Hepatocyte (in vitro differentiated cells): ENCODE data around the gene SPRYD3.

Experiments used
- EZH2 ChIP-seq: fragments of 200-600 bp; sonication (generic); IDR thresholded peaks from 2 replicates; pipeline ENCODE4 v1.6.1; 2016; ENCODE audit warnings: antibody characterized with exemption, mild to moderate bottlenecking, borderline replicate concordance
- EZH2phosphoT487 ChIP-seq: fragments of 200-600 bp; sonication (generic); IDR thresholded peaks from one replicate; pipeline ENCODE4 v1.6.1; 2018; ENCODE audit warnings: antibody characterized with exemption, mild to moderate bottlenecking, low read depth, moderate library complexity; ENCODE audit not compliant: unreplicated experiment, severe bottlenecking
- TF ChIP-seq, protein P1 (sequence below): fragments of 200-600 bp; sonication (generic); IDR thresholded peaks from 2 replicates; pipeline ENCODE4 v1.5.1; 2016; ENCODE audit warnings: antibody characterized with exemption, mild to moderate bottlenecking; ENCODE audit not compliant: poor library complexity

DNA sequence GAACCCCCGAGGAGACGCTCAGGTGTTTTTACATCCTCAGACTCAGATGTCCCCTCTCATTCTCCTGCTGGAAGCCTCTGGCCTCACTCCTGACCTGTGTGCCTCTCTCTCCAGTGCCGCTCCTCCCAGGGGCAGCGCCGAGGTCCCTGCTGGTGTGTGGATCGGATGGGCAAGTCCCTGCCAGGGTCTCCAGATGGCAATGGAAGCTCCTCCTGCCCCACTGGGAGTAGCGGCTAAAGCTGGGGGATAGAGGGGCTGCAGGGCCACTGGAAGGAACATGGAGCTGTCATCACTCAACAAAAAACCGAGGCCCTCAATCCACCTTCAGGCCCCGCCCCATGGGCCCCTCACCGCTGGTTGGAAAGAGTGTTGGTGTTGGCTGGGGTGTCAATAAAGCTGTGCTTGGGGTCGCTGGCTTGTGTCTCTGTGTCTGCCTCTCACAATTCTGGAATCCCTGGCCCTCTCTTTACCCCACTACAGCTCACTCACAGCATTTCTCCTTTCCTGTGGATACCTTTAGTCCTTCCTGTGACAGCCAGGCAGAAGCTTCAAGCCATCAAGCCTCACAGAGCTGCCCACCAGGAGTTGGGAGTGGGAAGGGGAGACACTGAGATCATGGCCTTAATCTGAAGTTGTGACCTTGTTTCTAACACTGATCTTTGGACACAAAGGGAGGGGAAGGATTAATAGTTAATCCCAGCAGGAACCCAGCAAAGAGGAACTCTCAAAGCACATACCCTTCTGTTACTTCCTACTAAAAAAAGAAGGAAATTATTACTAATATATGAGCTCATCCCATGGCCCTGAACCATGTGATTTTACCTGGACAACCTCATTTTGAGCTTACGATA lies 23.0 kb upstream of the SPRYD3 start:
- TF ChIP-seq, protein P1, sequence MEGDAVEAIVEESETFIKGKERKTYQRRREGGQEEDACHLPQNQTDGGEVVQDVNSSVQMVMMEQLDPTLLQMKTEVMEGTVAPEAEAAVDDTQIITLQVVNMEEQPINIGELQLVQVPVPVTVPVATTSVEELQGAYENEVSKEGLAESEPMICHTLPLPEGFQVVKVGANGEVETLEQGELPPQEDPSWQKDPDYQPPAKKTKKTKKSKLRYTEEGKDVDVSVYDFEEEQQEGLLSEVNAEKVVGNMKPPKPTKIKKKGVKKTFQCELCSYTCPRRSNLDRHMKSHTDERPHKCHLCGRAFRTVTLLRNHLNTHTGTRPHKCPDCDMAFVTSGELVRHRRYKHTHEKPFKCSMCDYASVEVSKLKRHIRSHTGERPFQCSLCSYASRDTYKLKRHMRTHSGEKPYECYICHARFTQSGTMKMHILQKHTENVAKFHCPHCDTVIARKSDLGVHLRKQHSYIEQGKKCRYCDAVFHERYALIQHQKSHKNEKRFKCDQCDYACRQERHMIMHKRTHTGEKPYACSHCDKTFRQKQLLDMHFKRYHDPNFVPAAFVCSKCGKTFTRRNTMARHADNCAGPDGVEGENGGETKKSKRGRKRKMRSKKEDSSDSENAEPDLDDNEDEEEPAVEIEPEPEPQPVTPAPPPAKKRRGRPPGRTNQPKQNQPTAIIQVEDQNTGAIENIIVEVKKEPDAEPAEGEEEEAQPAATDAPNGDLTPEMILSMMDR, result no peak
- no peak for TF ChIP-seq EZH2phosphoT487
- TF ChIP-seq EZH2, result no peak
